Ishikawa (cell line): Measurements from ENCODE around the gene MYO5B.

Source experiments
- CEBPB ChIP-seq: IDR thresholded peaks from 2 replicates; pipeline ENCODE4 v1.6.1; 2012
- EGR1 ChIP-seq: IDR thresholded peaks from 2 replicates; pipeline ENCODE4 v1.6.1; 2012
- FOXM1 ChIP-seq: IDR thresholded peaks from 2 replicates; pipeline ENCODE4 v1.6.1; 2012; ENCODE audit warnings: low read depth, borderline replicate concordance
- NFIC ChIP-seq: IDR thresholded peaks from 2 replicates; pipeline ENCODE4 v1.6.1; 2012
- TAF1 ChIP-seq: IDR thresholded peaks from 2 replicates; pipeline ENCODE4 v1.6.1; 2012; ENCODE audit warnings: low read depth, mild to moderate bottlenecking
- TCF12 ChIP-seq: IDR thresholded peaks from 2 replicates; pipeline ENCODE4 v1.6.1; 2012; ENCODE audit warnings: low read depth
- TEAD4 ChIP-seq: IDR thresholded peaks from 2 replicates; pipeline ENCODE4 v1.6.1; 2012
- YY1 ChIP-seq: IDR thresholded peaks from 2 replicates; pipeline ENCODE4 v1.6.1; 2012; ENCODE audit warnings: low read depth
- ZBTB7A ChIP-seq: IDR thresholded peaks from 2 replicates; pipeline ENCODE4 v1.6.1; 2012; ENCODE audit warnings: low read depth
- TF ChIP-seq, protein P1 (sequence below): IDR thresholded peaks from 2 replicates; pipeline ENCODE4 v1.6.1; 2012; ENCODE audit warnings: low read depth, mild to moderate bottlenecking
- TF ChIP-seq, protein P2 (sequence below): IDR thresholded peaks from 2 replicates; pipeline ENCODE4 v1.6.1; 2012

DNA sequence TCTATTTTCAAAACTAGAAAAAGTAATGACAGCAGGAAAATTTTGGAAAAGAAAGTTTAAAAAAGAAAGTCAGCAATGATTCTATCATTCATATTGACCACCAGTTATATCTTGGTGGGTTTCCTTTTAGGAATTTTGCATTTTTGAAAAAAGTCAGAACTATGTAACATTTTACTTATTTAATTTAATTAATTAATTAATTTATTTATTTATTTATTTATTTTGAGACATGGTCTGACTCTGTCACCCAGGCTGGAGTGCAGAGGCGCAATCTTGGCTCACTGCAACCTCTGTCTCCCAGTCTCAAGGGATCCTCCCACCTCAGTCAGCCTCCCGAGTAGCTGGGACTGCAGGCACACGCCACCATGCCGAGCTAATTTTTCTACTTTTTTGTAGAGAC lies 231.7 kb downstream of the MYO5B start:
- TF ChIP-seq TCF12 (no peak), TEAD4 (no peak), ZBTB7A (no peak), FOXM1 (no peak), YY1 (no peak), NFIC (no peak), TAF1 (no peak), EGR1 (no peak), CEBPB (no peak)
- TF ChIP-seq, protein P1, sequence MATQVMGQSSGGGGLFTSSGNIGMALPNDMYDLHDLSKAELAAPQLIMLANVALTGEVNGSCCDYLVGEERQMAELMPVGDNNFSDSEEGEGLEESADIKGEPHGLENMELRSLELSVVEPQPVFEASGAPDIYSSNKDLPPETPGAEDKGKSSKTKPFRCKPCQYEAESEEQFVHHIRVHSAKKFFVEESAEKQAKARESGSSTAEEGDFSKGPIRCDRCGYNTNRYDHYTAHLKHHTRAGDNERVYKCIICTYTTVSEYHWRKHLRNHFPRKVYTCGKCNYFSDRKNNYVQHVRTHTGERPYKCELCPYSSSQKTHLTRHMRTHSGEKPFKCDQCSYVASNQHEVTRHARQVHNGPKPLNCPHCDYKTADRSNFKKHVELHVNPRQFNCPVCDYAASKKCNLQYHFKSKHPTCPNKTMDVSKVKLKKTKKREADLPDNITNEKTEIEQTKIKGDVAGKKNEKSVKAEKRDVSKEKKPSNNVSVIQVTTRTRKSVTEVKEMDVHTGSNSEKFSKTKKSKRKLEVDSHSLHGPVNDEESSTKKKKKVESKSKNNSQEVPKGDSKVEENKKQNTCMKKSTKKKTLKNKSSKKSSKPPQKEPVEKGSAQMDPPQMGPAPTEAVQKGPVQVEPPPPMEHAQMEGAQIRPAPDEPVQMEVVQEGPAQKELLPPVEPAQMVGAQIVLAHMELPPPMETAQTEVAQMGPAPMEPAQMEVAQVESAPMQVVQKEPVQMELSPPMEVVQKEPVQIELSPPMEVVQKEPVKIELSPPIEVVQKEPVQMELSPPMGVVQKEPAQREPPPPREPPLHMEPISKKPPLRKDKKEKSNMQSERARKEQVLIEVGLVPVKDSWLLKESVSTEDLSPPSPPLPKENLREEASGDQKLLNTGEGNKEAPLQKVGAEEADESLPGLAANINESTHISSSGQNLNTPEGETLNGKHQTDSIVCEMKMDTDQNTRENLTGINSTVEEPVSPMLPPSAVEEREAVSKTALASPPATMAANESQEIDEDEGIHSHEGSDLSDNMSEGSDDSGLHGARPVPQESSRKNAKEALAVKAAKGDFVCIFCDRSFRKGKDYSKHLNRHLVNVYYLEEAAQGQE, result no peak
- TF ChIP-seq, protein P2, sequence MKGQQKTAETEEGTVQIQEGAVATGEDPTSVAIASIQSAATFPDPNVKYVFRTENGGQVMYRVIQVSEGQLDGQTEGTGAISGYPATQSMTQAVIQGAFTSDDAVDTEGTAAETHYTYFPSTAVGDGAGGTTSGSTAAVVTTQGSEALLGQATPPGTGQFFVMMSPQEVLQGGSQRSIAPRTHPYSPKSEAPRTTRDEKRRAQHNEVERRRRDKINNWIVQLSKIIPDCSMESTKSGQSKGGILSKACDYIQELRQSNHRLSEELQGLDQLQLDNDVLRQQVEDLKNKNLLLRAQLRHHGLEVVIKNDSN, result no peak
